Testis (tissue), 3 donors: ENCODE data around the gene IL23R. TPM values are rescaled to one million over a fixed set of nuclear protein-coding genes. Genes with fewer than 3 reads are reported as not detected.
"Not testable (repeated sequence)": the region's sequence is repeated elsewhere in the genome, so short reads cannot be mapped to it uniquely, and the experiment has no call there.

ENCODE experiments used
- DNase-seq: peaks from one replicate; pipeline ENCODE4 v3.0.0-alpha.2; 2019
- H3K27ac ChIP-seq, 2 donors: fragments of 200-600 bp; sonication (generic); one replicate each; pipeline ENCODE4 v1.5.1; 2019
- H3K27me3 ChIP-seq: fragments of 200-600 bp; sonication (generic); one replicate; pipeline ENCODE4 v1.5.1; 2019
- H3K36me3 ChIP-seq: fragments of 200-600 bp; sonication (generic); one replicate; pipeline ENCODE4 v1.5.1; 2017; ENCODE audit warnings: low read depth; ENCODE audit errors: missing control alignments
- H3K4me1 ChIP-seq: fragments of 200-600 bp; sonication (generic); one replicate; pipeline ENCODE4 v1.5.1; 2019
- H3K4me3 ChIP-seq, 2 donors: fragments of 200-600 bp; sonication (generic); one replicate each; pipeline ENCODE4 v1.5.1; 2017 to 2019
- H3K9me3 ChIP-seq: fragments of 200-600 bp; sonication (generic); one replicate; pipeline ENCODE4 v1.5.1; 2017
- CTCF ChIP-seq, 3 experiments: fragments of 450-650 bp in 2 of 3; fragments of 200-600 bp in 1 of 3; sonication (generic) in 1 of 3; IDR thresholded peaks; one replicate each; pipeline ENCODE4 v1.5.1; 2016 to 2019; ENCODE audit warnings: antibody characterized with exemption in 3 of 3, mild to moderate bottlenecking in 2 of 3, moderate library complexity in 1 of 3
- POLR2A ChIP-seq: fragments of 450-650 bp; IDR thresholded peaks from one replicate; pipeline ENCODE4 v1.6.1; 2017; ENCODE audit warnings: antibody characterized with exemption, mild to moderate bottlenecking, moderate library complexity
- WGBS, 2 donors: methylation state at CpG; one replicate each; pipeline ENCODE4 v1.1.5; 2018; 5-methylcytosine and 5-hydroxymethylcytosine counted together
- intact Hi-C: fragments of 100-400 bp; cut with DNase I; formaldehyde crosslinking; loops from one replicate; pipeline ENCODE4 v1.15.1; 2023; ENCODE audit warnings: low total_unique reads
- polyA plus RNA-seq: library from polyadenylated mRNA; stranded (reverse); fragments of 350-450 nt; fragmentation: Illumina TruSeq; extraction: RNeasy Lipid Tissue Mini Kit (QIAGEN cat#74804); gene quantifications from one replicate; pipeline ENCODE4 v1.2.3, GENCODE V29; 2014; ENCODE audit warnings: low read depth, low replicate concordance; ENCODE audit not compliant: insufficient read depth
- total RNA-seq, 2 donors: library from RNA; depleted of rRNA; stranded (reverse); fragments of >200 nt; gene quantifications; one replicate each; pipeline ENCODE4 v1.2.3, GENCODE V29; 2016

IL23R gene
- total and polyA plus RNA-seq, 3 donors from 2014 or later = 1.5 to 2.6 (median 2.2) TPM

- 60 to 88% methylated on average over 3 of the region's 3 CpGs for WGBS, 2 donors
These were observed 23.3 kb upstream of the IL23R start for GRCh38 chr1:67142931-67143330.

GRCh38 chr1:67143966-67144365 is 22.3 kb upstream of the IL23R start:
- Histone ChIP-seq H3K27me3 (no peaks in the 10 kb centered on the region), H3K36me3 (no peaks in the 10 kb centered on the region), H3K4me3 (no peak overlapping the region), H3K9me3 (no peaks in the 10 kb centered on the region), H3K27ac (no peak overlapping the region), H3K4me1 (peaks cover 17% of the 10 kb centered on the region)
- 87 to 90% methylated on average over 3 of the region's 3 CpGs for WGBS, 2 donors
- TF ChIP-seq CTCF (IDR thresholded peaks at IDR 0.05) (no peak), POLR2A (no peak)
- intact Hi-C loops = loop anchor here (10.0 kb wide), 1 partner anchor 139 kb away; no protein-coding TSS in a partner anchor
- no peak for DNase-seq

More at GRCh38 chr1:67142931-67143330, 23.3 kb upstream of the IL23R start:
- H3K9me3 ChIP-seq = no peaks in the 10 kb centered on the region
- intact Hi-C loops = loop anchor here (10.0 kb wide), 1 partner anchor 138 kb away; no protein-coding TSS in a partner anchor
- no peak overlapping the region for H3K4me3 ChIP-seq
- peaks cover 14% of the 10 kb centered on the region for H3K4me1 ChIP-seq
- H3K27me3 ChIP-seq = no peaks in the 10 kb centered on the region
- peak overlapping the region in 1 of 2 donors; percentile 53 for H3K27ac ChIP-seq
- no peaks in the 10 kb centered on the region for H3K36me3 ChIP-seq
- no peak for TF ChIP-seq CTCF (IDR thresholded peaks at IDR 0.05)
- no peak for TF ChIP-seq POLR2A
- DNase-seq = no peak

- peaks cover 22% of the 10 kb centered on the region for H3K4me1 ChIP-seq
- intact Hi-C loops = loop anchor here (10.0 kb wide), 1 partner anchor 140 kb away; no protein-coding TSS in a partner anchor
- WGBS, 2 donors = 85 to 95% methylated on average over 2 of the region's 2 CpGs
- no peak overlapping the region for H3K4me3 ChIP-seq
- H3K36me3 ChIP-seq = no peaks in the 10 kb centered on the region
- TF ChIP-seq CTCF (IDR thresholded peaks at IDR 0.05) (peak in 1 of 3 experiments; percentile 23), POLR2A (no peak)
- no peaks in the 10 kb centered on the region for H3K27me3 ChIP-seq
- no peaks in the 10 kb centered on the region for H3K9me3 ChIP-seq
- no peak overlapping the region for H3K27ac ChIP-seq
- DNase-seq = no peak
These were observed 21.6 kb upstream of the IL23R start for GRCh38 chr1:67144696-67145095.

- DNase-seq = no peak
- intact Hi-C loops = loop anchor here (10.0 kb wide), 1 partner anchor 141 kb away; no protein-coding TSS in a partner anchor
- H3K4me1 ChIP-seq = peaks cover 22% of the 10 kb centered on the region
- no peak overlapping the region for H3K27ac ChIP-seq
- no peak overlapping the region for H3K4me3 ChIP-seq
- no peaks in the 10 kb centered on the region for H3K36me3 ChIP-seq
- TF ChIP-seq CTCF (IDR thresholded peaks at IDR 0.05) (no peak), POLR2A (no peak)
- no peaks in the 10 kb centered on the region for H3K27me3 ChIP-seq
- no peaks in the 10 kb centered on the region for H3K9me3 ChIP-seq
- WGBS, 2 donors = 95 to 100% methylated on average over 3 of the region's 3 CpGs
These were observed 20.2 kb upstream of the IL23R start for GRCh38 chr1:67146101-67146500.

GRCh38 chr1:67146539-67146938 is 19.7 kb upstream of the IL23R start:
- no peak for TF ChIP-seq CTCF (IDR thresholded peaks at IDR 0.05)
- no peak for TF ChIP-seq POLR2A
- Histone ChIP-seq H3K27me3 (no peaks in the 10 kb centered on the region), H3K27ac (no peak overlapping the region), H3K4me1 (peaks cover 22% of the 10 kb centered on the region), H3K36me3 (no peaks in the 10 kb centered on the region), H3K9me3 (no peaks in the 10 kb centered on the region), H3K4me3 (no peak overlapping the region)
- WGBS, 2 donors = 98% methylated on average over 3 of the region's 3 CpGs
- intact Hi-C loops = loop anchor here (10.0 kb wide), 1 partner anchor 142 kb away; no protein-coding TSS in a partner anchor
- DNase-seq = no peak

- H3K9me3 ChIP-seq, H3K36me3 ChIP-seq, DNase-seq, H3K27ac ChIP-seq, H3K27me3 ChIP-seq: not testable (repeated sequence)
- WGBS, 2 donors = 54 to 81% methylated on average over 18 to 20 of the region's 20 CpGs
- intact Hi-C loops = loop anchor here (10.0 kb wide), 1 partner anchor 143 kb away; no protein-coding TSS in a partner anchor
- peaks cover 14% of the 10 kb centered on the region for H3K4me1 ChIP-seq
- H3K4me3 ChIP-seq = peak overlapping the region; percentile 22 to 25
These were observed 18.3 kb upstream of the IL23R start for GRCh38 chr1:67147973-67148372.
